ENCODE results near the gene ITPR2.

DNA sequence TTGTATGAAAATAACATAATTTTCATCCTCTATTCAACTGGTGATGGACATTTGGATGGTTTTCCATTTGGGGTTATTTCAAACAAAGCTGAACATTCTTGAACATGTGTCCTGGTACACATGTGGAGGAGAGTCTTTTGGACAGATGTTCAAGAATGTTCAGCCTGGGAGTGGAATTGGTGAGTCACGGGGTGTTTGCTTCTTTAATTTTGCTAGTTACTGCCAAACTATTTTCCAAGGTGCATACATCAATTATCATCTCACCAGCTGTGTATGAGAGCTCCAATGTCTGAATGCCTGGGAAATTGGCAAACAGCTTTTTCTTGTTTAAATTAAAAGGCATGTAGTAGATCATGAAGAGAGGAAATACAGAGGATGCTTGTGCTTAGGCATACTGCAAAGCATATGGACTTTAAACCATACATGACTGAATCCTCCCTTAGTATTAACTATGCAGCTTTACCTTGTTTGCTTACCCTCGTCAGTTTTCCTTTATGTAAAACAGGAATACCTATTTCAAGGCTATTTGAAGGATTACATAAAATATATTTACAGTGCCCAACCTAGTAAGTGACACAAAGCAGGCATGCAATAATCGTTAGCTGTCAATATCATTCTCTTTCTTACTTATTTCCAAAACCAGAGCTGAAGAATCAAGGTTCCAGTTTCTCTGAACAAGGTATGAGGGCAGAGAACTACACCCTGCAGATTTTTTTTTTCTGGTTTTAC lies 152.1 kb downstream of the ITPR2 start:
- no peak for TF ChIP-seq EP300 (IDR thresholded peaks at IDR 0.05; ENCODE audit: borderline replicate concordance in 1 of 2, low read depth in 1 of 2, low read length in 1 of 2)
- no peak for TF ChIP-seq SMC3 (IDR thresholded peaks at IDR 0.05; ENCODE audit: low read depth, low read length)
- TF ChIP-seq TAF1 (IDR thresholded peaks at IDR 0.05; ENCODE audit: borderline replicate concordance, low read depth, low read length) = no peak
- TF ChIP-seq, protein P1, sequence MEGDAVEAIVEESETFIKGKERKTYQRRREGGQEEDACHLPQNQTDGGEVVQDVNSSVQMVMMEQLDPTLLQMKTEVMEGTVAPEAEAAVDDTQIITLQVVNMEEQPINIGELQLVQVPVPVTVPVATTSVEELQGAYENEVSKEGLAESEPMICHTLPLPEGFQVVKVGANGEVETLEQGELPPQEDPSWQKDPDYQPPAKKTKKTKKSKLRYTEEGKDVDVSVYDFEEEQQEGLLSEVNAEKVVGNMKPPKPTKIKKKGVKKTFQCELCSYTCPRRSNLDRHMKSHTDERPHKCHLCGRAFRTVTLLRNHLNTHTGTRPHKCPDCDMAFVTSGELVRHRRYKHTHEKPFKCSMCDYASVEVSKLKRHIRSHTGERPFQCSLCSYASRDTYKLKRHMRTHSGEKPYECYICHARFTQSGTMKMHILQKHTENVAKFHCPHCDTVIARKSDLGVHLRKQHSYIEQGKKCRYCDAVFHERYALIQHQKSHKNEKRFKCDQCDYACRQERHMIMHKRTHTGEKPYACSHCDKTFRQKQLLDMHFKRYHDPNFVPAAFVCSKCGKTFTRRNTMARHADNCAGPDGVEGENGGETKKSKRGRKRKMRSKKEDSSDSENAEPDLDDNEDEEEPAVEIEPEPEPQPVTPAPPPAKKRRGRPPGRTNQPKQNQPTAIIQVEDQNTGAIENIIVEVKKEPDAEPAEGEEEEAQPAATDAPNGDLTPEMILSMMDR (IDR thresholded peaks at IDR 0.05) = no peak
- TF ChIP-seq EZH2phosphoT487 (IDR thresholded peaks at IDR 0.05; ENCODE audit: borderline replicate concordance, low read depth) = no peak
- TF ChIP-seq, protein P2, sequence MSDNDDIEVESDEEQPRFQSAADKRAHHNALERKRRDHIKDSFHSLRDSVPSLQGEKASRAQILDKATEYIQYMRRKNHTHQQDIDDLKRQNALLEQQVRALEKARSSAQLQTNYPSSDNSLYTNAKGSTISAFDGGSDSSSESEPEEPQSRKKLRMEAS (IDR thresholded peaks at IDR 0.05; ENCODE audit: low read depth) = no peak
- TF ChIP-seq RFX5 (IDR thresholded peaks at IDR 0.05; ENCODE audit: low read length) = no peak
- TF ChIP-seq RAD21 (IDR thresholded peaks at IDR 0.05; ENCODE audit: low read length) = no peak
- no peak for TF ChIP-seq POLR2AphosphoS5 (IDR thresholded peaks at IDR 0.05; ENCODE audit: low read depth, low read length)
- TF ChIP-seq NRF1 (IDR thresholded peaks at IDR 0.05; ENCODE audit: low read depth, low read length) = no peak
- TF ChIP-seq MXI1 (IDR thresholded peaks at IDR 0.05; ENCODE audit: low read depth, low read length) = no peak
- no peak for TF ChIP-seq TEAD4 (IDR thresholded peaks at IDR 0.05; ENCODE audit: borderline replicate concordance, insufficient read depth)
- no peak for TF ChIP-seq FOXM1 (IDR thresholded peaks at IDR 0.05; ENCODE audit: low read depth)
